ENCODE data around the gene TMEM26. TPM values are rescaled to one million over a fixed set of nuclear protein-coding genes. Genes with fewer than 3 reads are reported as not detected.

Gene TMEM26
- total RNA-seq, 1 experiment from 2014 or later, result 5.7 TPM

Other genes starting within 250 kb of the TMEM26 start
- 0.96 and 3.6 TPM in 2 replicates for gene CABCOCO1, start 209.5 kb upstream of the TMEM26 start, total RNA-seq (2014; rRNA removed; shearing (Covaris generic))

Measured in M059J (cell line).